ENCODE results near the gene TNFRSF9.

Gene TNFRSF9

DNA sequence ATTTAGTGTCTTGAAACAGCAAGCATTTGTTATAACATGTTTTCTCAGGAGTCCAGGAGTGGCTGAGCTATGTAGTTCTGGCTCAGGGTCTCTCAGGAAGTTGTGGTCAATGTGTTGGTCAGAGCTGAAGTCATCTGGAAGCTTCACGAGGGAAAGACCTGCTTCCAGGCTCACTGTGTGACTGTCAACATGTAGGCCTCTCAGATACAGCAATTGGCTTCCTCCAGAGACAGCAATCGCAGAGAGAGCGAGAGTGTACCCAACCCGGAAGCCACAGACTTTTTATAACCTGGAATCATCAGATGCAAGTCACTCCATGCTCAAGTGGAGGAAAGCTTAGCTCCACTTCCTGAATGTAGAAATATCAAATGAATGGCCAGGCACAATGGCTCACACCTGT, 40.9 kb downstream of the TNFRSF9 start:
- H3K4me3 ChIP-seq (ENCODE audit: low read depth, low read length), result no peak overlapping the region
- TF ChIP-seq CTCF (conservative IDR thresholded peaks at IDR 0.05; ENCODE audit: low read depth, low read length), result no peak
- peak; percentile 43 for DNase-seq (ENCODE audit: low read depth)

DNA sequence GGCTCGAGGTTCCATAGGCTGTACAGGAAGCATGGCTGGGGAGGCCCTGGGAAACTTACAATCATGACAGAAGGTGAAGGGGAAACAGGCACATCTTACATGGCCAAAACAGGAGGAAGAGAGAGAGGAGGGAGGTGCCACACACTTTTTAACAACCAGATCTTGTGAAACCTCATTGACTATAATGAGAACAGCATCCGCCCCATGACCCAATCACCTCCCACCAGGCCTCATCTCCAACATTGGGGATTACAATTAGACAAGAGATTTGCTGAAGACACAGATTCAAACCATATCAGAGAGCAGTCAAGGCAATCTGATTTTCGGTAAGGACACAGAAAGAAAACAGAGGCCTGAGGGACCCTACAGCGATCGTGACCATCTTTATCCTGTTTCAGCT, 41.7 kb downstream of the TNFRSF9 start:
- no peak overlapping the region for H3K4me3 ChIP-seq (ENCODE audit: low read depth, low read length)
- DNase-seq (ENCODE audit: low read depth), result no peak
- TF ChIP-seq CTCF (conservative IDR thresholded peaks at IDR 0.05; ENCODE audit: low read depth, low read length), result no peak

GRCh38 chr1:7896994-7897393, 43.6 kb downstream of the TNFRSF9 start:
- H3K4me3 ChIP-seq (ENCODE audit: low read depth, low read length), result no peak overlapping the region
- no peak for TF ChIP-seq CTCF (conservative IDR thresholded peaks at IDR 0.05; ENCODE audit: low read depth, low read length)
- no peak for DNase-seq (ENCODE audit: low read depth)

DNA sequence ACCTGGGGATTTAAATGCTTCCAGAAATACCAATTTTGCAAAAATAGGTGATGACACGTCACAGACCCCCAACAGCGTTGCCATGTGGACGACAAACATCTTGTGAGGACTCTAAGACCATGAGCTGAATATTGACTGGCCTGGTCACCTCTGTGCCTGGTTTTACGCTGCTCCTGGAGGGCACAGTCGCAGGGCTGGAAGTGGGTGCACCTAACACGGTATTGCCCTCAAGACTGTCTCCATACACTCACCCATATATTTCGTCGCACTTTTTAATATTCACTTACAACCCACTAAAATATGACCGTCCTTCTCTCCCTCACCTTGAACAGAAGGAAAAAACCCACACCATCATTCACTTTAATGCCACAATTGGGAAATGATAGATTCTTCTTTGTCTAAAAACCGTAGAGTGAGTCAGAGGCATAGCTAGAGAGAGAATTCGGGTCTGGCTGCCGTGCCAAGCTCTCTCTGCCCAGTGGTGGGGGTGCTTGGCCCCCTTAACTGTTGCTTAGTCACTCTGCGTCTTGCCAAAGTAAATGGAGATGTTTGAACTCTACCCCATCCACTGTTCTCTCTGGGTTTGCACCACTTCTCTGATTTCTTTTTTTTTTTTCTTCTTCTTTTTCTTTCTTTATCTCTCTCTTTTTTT, 47.0 kb downstream of the TNFRSF9 start:
- no peak for TF ChIP-seq CTCF (conservative IDR thresholded peaks at IDR 0.05; ENCODE audit: low read depth, low read length)
- DNase-seq (ENCODE audit: low read depth), result peak; percentile 17
- no peak overlapping the region for H3K4me3 ChIP-seq (ENCODE audit: low read depth, low read length)

GRCh38 chr1:7891804-7892203, 48.8 kb downstream of the TNFRSF9 start:
- DNase-seq (ENCODE audit: low read depth), result no peak
- H3K4me3 ChIP-seq (ENCODE audit: low read depth, low read length), result no peak overlapping the region
- TF ChIP-seq CTCF (conservative IDR thresholded peaks at IDR 0.05; ENCODE audit: low read depth, low read length), result no peak

DNA sequence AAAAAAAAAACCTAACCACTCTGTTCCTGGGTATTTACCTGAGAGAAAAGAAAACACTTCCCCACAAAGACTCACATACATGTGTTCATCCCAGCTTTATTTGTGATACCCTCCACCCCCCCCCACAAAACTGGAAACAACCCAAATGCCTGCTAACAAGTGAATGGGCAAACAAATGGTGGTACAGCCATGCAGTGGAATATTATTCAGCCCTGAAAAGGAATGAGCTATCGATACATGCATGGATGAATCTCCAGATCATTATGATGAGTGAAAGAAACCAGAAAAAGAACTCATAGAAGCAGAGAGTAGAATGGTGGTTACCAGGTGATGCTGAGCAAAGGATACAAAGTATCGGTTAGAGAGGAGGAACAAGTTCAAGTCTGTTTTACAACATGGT, 49.8 kb downstream of the TNFRSF9 start:
- no peak for TF ChIP-seq CTCF (conservative IDR thresholded peaks at IDR 0.05; ENCODE audit: low read depth, low read length)
- H3K4me3 ChIP-seq (ENCODE audit: low read depth, low read length), result no peak overlapping the region
- DNase-seq (ENCODE audit: low read depth), result no peak
